Measurements from ENCODE around the gene GBX2.

Gene GBX2

DNA sequence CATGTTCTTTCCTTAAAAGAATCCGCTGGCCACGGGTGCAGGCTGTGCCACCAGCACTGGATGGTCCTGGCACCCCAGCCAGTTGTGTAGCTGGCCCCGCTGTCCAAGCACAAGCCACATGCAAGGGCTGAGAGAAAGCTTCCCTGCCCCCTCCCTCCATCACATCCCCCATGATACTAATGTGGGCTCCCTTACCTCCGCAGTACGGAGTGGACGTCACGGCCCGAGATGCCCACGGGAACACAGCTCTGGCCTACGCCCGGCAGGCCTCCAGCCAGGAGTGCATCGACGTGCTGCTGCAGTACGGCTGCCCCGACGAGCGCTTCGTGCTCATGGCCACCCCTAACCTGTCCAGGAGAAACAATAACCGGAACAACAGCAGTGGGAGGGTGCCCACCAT, 44.5 kb downstream of the GBX2 start:
- Histone ChIP-seq H3K36me3 (ENCODE audit: insufficient read depth, low read length) (no peaks in the 10 kb centered on the region; the same call in 1 of the 2 replicates), H3K9ac (ENCODE audit: low read depth, low read length) (no peak overlapping the region), H3K27ac (ENCODE audit: low read depth, low read length) (no peak overlapping the region), H3K4me1 (ENCODE audit: insufficient read depth, low read length) (peaks cover 9% of the 10 kb centered on the region; the same call in 1 of the 2 replicates), H3K27me3 (ENCODE audit: insufficient read depth, low read length) (peaks cover 17% of the 10 kb centered on the region; the same call in 1 of the 2 replicates), H3K9me3 (ENCODE audit: insufficient read depth, low read depth, low read length) (no peaks in the 10 kb centered on the region), H3K4me3 (ENCODE audit: low read length) (no peak overlapping the region)
- 94% methylated on average over 19 of the region's 19 CpGs for WGBS

DNA sequence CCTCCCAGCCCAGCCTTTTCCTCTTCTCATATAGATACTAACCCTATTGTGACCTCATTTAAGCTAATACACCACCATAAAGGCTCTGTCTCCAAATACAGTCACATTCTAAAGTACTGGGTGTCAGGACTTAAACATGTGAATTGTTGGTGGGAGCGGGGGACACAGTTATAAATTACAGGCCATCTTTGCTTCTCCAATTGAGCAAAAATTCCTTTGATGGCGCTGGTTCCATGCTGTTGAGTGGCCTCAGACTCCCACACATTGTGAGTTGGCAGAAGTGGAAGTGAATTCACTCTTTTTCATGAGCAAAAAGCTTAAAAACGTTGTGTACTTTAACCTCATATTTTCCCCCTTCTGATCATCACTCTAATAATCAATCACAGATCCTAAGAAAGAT, 46.0 kb downstream of the GBX2 start:
- Histone ChIP-seq H3K27me3 (ENCODE audit: insufficient read depth, low read length) (peaks cover 24% of the 10 kb centered on the region; the same call in 1 of the 2 replicates), H3K4me1 (ENCODE audit: insufficient read depth, low read length) (peaks cover 18% of the 10 kb centered on the region), H3K4me3 (ENCODE audit: low read length) (no peak overlapping the region), H3K9me3 (ENCODE audit: insufficient read depth, low read depth, low read length) (no peaks in the 10 kb centered on the region), H3K9ac (ENCODE audit: low read depth, low read length) (no peak overlapping the region), H3K27ac (ENCODE audit: low read depth, low read length) (no peak overlapping the region), H3K36me3 (ENCODE audit: insufficient read depth, low read length) (no peaks in the 10 kb centered on the region; the same call in 1 of the 2 replicates)
- WGBS = 94% methylated on average over 3 of the region's 3 CpGs

DNA sequence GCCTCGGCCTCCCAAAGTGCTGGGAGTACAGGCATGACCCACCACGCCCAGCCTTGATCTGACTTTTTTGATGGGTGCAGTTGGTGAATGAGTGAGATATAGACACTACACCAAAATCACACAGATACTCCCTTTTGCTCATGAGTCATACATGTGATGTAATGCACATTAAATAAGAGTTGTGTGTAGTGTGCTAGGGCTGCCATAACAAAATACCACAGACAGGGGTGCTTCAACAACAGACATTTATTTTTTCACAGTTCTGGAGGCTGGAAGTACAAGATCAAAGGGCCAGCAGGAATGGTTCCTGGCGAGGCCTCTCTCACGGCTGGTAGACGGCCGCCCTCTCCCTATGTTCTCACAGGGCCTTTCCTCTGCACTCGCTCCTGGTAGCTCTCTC, 46.6 kb downstream of the GBX2 start:
- no peaks in the 10 kb centered on the region; the same call in 1 of the 2 replicates for H3K36me3 ChIP-seq (ENCODE audit: insufficient read depth, low read length)
- H3K27me3 ChIP-seq (ENCODE audit: insufficient read depth, low read length) = peaks cover 31% of the 10 kb centered on the region; the same call in 1 of the 2 replicates
- H3K4me3 ChIP-seq (ENCODE audit: low read length) = no peak overlapping the region
- H3K9me3 ChIP-seq (ENCODE audit: insufficient read depth, low read depth, low read length) = no peaks in the 10 kb centered on the region
- no peak overlapping the region for H3K27ac ChIP-seq (ENCODE audit: low read depth, low read length)
- peaks cover 15% of the 10 kb centered on the region for H3K4me1 ChIP-seq (ENCODE audit: insufficient read depth, low read length)
- H3K9ac ChIP-seq (ENCODE audit: low read depth, low read length) = no peak overlapping the region
- 91% methylated on average over 6 of the region's 7 CpGs for WGBS

DNA sequence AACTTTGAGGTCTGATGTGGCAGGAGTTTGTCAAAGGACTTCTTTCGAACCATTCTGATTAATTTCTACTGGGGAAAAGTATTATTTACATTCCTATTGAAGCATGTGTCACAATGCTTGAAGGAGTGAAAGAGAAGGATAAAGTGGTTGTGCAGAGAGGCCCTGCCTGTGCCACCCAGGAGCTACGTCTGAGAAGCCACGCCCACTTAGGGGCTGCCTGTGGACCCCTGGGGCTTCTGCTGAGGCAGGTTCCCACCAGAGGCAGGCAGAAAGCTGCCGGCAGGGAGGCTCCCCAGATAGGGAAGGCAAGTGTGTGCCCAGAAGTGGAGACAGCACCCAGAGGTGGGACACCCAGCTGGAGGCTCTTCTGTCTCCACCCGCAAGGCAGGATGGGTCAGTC, 47.4 kb downstream of the GBX2 start:
- H3K4me3 ChIP-seq (ENCODE audit: low read length) = no peak overlapping the region
- no peaks in the 10 kb centered on the region; the same call in 1 of the 2 replicates for H3K36me3 ChIP-seq (ENCODE audit: insufficient read depth, low read length)
- H3K4me1 ChIP-seq (ENCODE audit: insufficient read depth, low read length) = peaks cover 15% of the 10 kb centered on the region
- no peaks in the 10 kb centered on the region for H3K9me3 ChIP-seq (ENCODE audit: insufficient read depth, low read depth, low read length)
- no peak overlapping the region for H3K9ac ChIP-seq (ENCODE audit: low read depth, low read length)
- WGBS = 87% methylated on average over 5 of the region's 5 CpGs
- H3K27me3 ChIP-seq (ENCODE audit: insufficient read depth, low read length) = peaks cover 32% of the 10 kb centered on the region; the same call in 1 of the 2 replicates
- no peak overlapping the region for H3K27ac ChIP-seq (ENCODE audit: low read depth, low read length)

DNA sequence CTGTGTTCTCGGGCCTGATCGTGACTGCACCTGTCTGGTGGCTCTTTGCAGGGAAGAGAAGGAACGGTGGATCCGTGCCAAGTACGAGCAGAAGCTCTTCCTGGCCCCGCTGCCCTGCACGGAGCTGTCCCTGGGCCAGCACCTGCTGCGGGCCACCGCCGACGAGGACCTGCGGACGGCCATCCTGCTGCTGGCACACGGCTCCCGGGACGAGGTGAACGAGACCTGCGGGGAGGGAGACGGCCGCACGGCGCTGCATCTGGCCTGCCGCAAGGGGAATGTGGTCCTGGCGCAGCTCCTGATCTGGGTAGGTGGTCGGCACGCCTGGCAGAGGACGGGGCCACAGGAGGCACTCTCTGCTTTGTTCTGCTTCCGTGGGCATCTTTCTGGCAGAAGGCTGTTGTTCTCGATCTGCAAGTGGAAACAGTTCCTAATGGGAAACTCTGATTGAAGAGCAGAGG, 48.0 kb downstream of the GBX2 start:
- H3K9me3 ChIP-seq (ENCODE audit: insufficient read depth, low read depth, low read length) = no peaks in the 10 kb centered on the region
- peaks cover 35% of the 10 kb centered on the region; the same call in 1 of the 2 replicates for H3K27me3 ChIP-seq (ENCODE audit: insufficient read depth, low read length)
- H3K4me3 ChIP-seq (ENCODE audit: low read length) = no peak overlapping the region
- H3K9ac ChIP-seq (ENCODE audit: low read depth, low read length) = no peak overlapping the region
- H3K36me3 ChIP-seq (ENCODE audit: insufficient read depth, low read length) = no peaks in the 10 kb centered on the region; the same call in 1 of the 2 replicates
- peaks cover 15% of the 10 kb centered on the region for H3K4me1 ChIP-seq (ENCODE audit: insufficient read depth, low read length)
- 92% methylated on average over 29 of the region's 29 CpGs for WGBS
- H3K27ac ChIP-seq (ENCODE audit: low read depth, low read length) = no peak overlapping the region

DNA sequence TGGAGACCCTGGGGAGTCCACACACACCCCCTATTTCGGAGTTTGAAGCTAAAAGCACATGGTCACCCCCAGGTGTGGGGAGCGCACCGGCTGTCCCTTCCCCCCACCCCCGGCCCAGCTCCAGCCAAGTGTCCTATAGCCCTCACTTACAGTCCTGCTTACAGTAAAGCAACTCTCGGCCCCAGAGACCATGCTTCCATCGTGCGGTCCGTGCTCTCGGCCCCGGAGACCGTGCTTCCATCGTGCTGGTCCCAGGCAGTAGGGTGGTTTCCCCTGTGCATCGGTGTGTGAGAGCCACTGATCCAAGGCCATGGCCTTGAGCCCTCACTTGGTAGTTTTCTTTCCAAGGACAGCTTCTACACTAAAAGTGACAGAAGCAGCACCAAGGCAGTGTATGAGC, 48.7 kb downstream of the GBX2 start:
- H3K9ac ChIP-seq (ENCODE audit: low read depth, low read length) = no peak overlapping the region
- no peaks in the 10 kb centered on the region for H3K9me3 ChIP-seq (ENCODE audit: insufficient read depth, low read depth, low read length)
- H3K4me3 ChIP-seq (ENCODE audit: low read length) = no peak overlapping the region
- H3K4me1 ChIP-seq (ENCODE audit: insufficient read depth, low read length) = peaks cover 15% of the 10 kb centered on the region
- H3K36me3 ChIP-seq (ENCODE audit: insufficient read depth, low read length) = no peaks in the 10 kb centered on the region
- H3K27ac ChIP-seq (ENCODE audit: low read depth, low read length) = no peak overlapping the region
- peaks cover 40% of the 10 kb centered on the region for H3K27me3 ChIP-seq (ENCODE audit: insufficient read depth, low read length)
- WGBS = 88% methylated on average over 13 of the region's 13 CpGs

DNA sequence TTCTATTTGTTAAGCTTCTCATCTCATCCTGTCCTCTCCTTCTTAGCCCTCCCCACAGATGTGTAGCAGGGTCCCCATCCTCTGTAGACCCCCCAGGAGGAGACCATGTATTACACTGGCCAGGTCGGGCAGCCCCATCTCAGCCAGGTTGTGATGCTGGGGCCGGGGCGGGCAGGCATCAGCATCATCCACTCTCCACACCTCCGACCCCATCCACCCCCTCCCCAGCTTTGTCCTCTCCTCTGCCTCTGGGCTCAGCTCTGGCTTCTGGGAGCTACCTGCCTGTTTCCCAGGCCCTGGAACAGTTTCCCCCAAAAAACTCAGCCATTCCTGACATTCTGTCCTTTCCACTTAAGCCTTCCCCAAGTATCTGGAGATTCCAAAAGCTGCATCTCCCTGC, 49.2 kb downstream of the GBX2 start:
- H3K9ac ChIP-seq (ENCODE audit: low read depth, low read length) = no peak overlapping the region
- 86% methylated on average over 4 of the region's 4 CpGs for WGBS
- H3K9me3 ChIP-seq (ENCODE audit: insufficient read depth, low read depth, low read length) = no peaks in the 10 kb centered on the region
- peaks cover 15% of the 10 kb centered on the region for H3K4me1 ChIP-seq (ENCODE audit: insufficient read depth, low read length)
- H3K36me3 ChIP-seq (ENCODE audit: insufficient read depth, low read length) = no peaks in the 10 kb centered on the region
- no peak overlapping the region for H3K27ac ChIP-seq (ENCODE audit: low read depth, low read length)
- H3K4me3 ChIP-seq (ENCODE audit: low read length) = no peak overlapping the region
- peaks cover 43% of the 10 kb centered on the region for H3K27me3 ChIP-seq (ENCODE audit: insufficient read depth, low read length)

DNA sequence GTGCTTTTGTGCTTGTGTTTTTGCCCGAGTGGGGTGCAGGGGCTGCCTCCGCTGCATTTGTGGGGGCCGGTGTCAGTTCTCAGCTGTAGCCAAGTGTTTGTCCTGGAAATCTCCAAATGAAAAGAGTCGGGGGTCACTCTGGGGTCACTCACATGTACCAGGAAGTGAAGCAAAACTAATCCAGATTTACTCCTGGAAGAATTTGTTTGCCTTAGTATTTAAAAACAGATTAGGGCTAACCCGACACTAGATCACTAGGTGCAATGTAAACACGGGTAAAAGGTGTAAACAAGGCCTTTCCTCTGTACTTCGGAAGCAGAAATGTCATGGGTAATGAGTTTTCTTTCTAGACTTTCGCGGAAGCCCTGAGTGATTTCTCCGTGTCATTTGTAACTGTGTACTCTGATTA, 50.3 kb downstream of the GBX2 start:
- WGBS = 26% methylated on average over 10 of the region's 10 CpGs
- Histone ChIP-seq H3K4me1 (ENCODE audit: insufficient read depth, low read length) (peaks cover 15% of the 10 kb centered on the region), H3K27me3 (ENCODE audit: insufficient read depth, low read length) (peaks cover 43% of the 10 kb centered on the region), H3K4me3 (ENCODE audit: low read length) (no peak overlapping the region), H3K27ac (ENCODE audit: low read depth, low read length) (no peak overlapping the region), H3K9ac (ENCODE audit: low read depth, low read length) (no peak overlapping the region), H3K9me3 (ENCODE audit: insufficient read depth, low read depth, low read length) (no peaks in the 10 kb centered on the region), H3K36me3 (ENCODE audit: insufficient read depth, low read length) (no peaks in the 10 kb centered on the region)

DNA sequence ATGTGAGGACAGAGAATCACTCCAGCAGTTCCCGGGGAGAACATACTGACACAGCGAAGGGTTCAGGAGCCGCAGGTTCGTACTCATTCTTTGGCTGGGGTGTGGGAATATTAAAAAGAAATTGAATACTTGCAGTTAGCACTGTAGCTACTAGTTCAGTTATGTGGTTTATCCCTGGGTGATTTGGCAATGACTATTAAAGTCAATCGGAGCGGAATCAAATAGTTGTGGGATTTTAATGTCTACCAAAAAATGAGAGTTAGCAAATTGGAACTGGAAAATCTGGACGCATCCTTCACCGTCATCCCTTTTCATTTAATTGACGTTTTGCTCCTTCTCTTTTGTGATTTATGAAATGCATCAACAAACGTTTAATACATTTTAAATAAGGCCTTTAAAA, 50.8 kb downstream of the GBX2 start:
- no peaks in the 10 kb centered on the region for H3K9me3 ChIP-seq (ENCODE audit: insufficient read depth, low read depth, low read length)
- 84% methylated on average over 10 of the region's 10 CpGs for WGBS
- H3K4me1 ChIP-seq (ENCODE audit: insufficient read depth, low read length) = peaks cover 15% of the 10 kb centered on the region
- H3K4me3 ChIP-seq (ENCODE audit: low read length) = no peak overlapping the region
- peaks cover 43% of the 10 kb centered on the region for H3K27me3 ChIP-seq (ENCODE audit: insufficient read depth, low read length)
- H3K27ac ChIP-seq (ENCODE audit: low read depth, low read length) = no peak overlapping the region
- no peak overlapping the region for H3K9ac ChIP-seq (ENCODE audit: low read depth, low read length)
- no peaks in the 10 kb centered on the region for H3K36me3 ChIP-seq (ENCODE audit: insufficient read depth, low read length)
